DND-41 (cell line): ENCODE results near the gene LACTB.

Experiments
- ATAC-seq: fragments of 200-7000 bp; cut with Tn5 transposase; 3 replicates; pipeline ENCODE4 v1.9.1; 2021; ENCODE audit warnings: low read depth; ENCODE audit not compliant: insufficient read depth
- DNase-seq: peaks from one replicate; pipeline ENCODE4 v3.0.0-alpha.2; 2020
- H2AFZ ChIP-seq: 2 replicates; pipeline ENCODE4 v1.6.0; 2012; ENCODE audit warnings: low read depth, low read length
- H3K27ac ChIP-seq: 2 replicates; pipeline ENCODE4 v1.5.1; 2012; ENCODE audit warnings: low read length, inconsistent platforms
- H3K27me3 ChIP-seq: fragments of 200-600 bp; sonication (generic); 2 replicates; pipeline ENCODE4 v1.6.0; 2012; ENCODE audit warnings: low read length, mild to moderate bottlenecking, inconsistent platforms; ENCODE audit not compliant: insufficient read depth, poor library complexity
- H3K36me3 ChIP-seq: 2 replicates; pipeline ENCODE4 v1.5.1; 2012; ENCODE audit warnings: low read length, inconsistent platforms; ENCODE audit not compliant: insufficient read depth
- H3K4me1 ChIP-seq: 2 replicates; pipeline ENCODE4 v1.5.1; 2012; ENCODE audit warnings: mild to moderate bottlenecking, low read length; ENCODE audit not compliant: insufficient read depth
- H3K4me2 ChIP-seq: 2 replicates; pipeline ENCODE4 v1.6.0; 2012; ENCODE audit warnings: mild to moderate bottlenecking, moderate library complexity, low read length, inconsistent platforms; ENCODE audit not compliant: insufficient read depth
- H3K4me3 ChIP-seq, 2 experiments: fragments of 200-600 bp in 1 of 2; shearing (Covaris generic) in 1 of 2; 2 replicates each; pipeline ENCODE4 v1.5.1; 2012 to 2016; ENCODE audit warnings: inconsistent platforms in 2 of 2, low read length in 2 of 2, mild to moderate bottlenecking in 2 of 2, low read depth in 1 of 2, moderate library complexity in 1 of 2
- H3K79me2 ChIP-seq: 2 replicates; pipeline ENCODE4 v1.6.0; 2012; ENCODE audit warnings: low read length, inconsistent platforms; ENCODE audit not compliant: insufficient read depth
- H3K9ac ChIP-seq: 2 replicates; pipeline ENCODE4 v1.6.0; 2012; ENCODE audit warnings: low read depth, mild to moderate bottlenecking, inconsistent platforms, low read length, moderate library complexity
- H3K9me3 ChIP-seq: 2 replicates; pipeline ENCODE4 v1.5.1; 2012; ENCODE audit warnings: low read length, moderate library complexity, mild to moderate bottlenecking, inconsistent platforms; ENCODE audit not compliant: insufficient read depth, severe bottlenecking
- H4K20me1 ChIP-seq: 2 replicates; pipeline ENCODE4 v1.6.0; 2012; ENCODE audit warnings: low read length; ENCODE audit not compliant: insufficient read depth
- CTCF ChIP-seq: IDR thresholded peaks from 2 replicates; pipeline ENCODE4 v1.5.1; 2012; ENCODE audit warnings: borderline replicate concordance, low read length, moderate library complexity, mild to moderate bottlenecking; ENCODE audit not compliant: poor library complexity, severe bottlenecking; ENCODE audit errors: extremely low read depth
- EZH2 ChIP-seq: IDR thresholded peaks from 3 replicates; pipeline ENCODE4 v1.6.1; 2012; ENCODE audit warnings: borderline replicate concordance, low read depth, mild to moderate bottlenecking, moderate library complexity, low read length, inconsistent platforms; ENCODE audit not compliant: severe bottlenecking

LACTB gene

DNA sequence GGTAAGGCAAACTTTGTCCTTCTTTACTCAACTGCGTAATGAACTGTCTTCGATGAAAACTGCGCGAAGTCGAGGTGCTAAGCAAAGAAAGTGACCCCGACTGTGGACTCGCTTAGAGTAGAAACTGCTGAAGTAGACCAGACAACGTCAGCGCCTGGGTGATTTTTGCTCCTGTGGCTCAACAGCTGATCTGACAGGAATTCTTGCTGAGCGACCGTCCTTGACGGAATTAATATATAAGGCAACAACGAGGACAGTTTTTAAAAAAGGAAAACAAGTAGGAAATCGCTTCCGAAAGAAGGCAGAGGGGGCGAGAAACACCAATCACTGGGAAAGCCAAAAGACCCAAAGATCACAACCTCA, 35.1 kb downstream of the LACTB start:
- H3K27ac ChIP-seq, result peak overlapping the region; percentile 86
- peak overlapping the region; percentile 23 to 82; a peak in 3 of 4 replicates for H3K4me3 ChIP-seq
- H3K4me1 ChIP-seq, result peaks cover 22% of the 10 kb centered on the region
- H3K9ac ChIP-seq, result peak overlapping the region; percentile 78
- H3K27me3 ChIP-seq, result no peaks in the 10 kb centered on the region
- ATAC-seq (no peak), DNase-seq (no peak)
- no peaks in the 10 kb centered on the region for H4K20me1 ChIP-seq
- H3K36me3 ChIP-seq, result peaks cover 3% of the 10 kb centered on the region; the same call in 1 of the 2 replicates
- H3K79me2 ChIP-seq, result peaks cover 13% of the 10 kb centered on the region; the same call in 1 of the 2 replicates
- peak overlapping the region; percentile 91 for H2AFZ ChIP-seq
- peak overlapping the region; percentile 63 for H3K4me2 ChIP-seq
- TF ChIP-seq EZH2 (no peak), CTCF (no peak)
- no peaks in the 10 kb centered on the region for H3K9me3 ChIP-seq

DNA sequence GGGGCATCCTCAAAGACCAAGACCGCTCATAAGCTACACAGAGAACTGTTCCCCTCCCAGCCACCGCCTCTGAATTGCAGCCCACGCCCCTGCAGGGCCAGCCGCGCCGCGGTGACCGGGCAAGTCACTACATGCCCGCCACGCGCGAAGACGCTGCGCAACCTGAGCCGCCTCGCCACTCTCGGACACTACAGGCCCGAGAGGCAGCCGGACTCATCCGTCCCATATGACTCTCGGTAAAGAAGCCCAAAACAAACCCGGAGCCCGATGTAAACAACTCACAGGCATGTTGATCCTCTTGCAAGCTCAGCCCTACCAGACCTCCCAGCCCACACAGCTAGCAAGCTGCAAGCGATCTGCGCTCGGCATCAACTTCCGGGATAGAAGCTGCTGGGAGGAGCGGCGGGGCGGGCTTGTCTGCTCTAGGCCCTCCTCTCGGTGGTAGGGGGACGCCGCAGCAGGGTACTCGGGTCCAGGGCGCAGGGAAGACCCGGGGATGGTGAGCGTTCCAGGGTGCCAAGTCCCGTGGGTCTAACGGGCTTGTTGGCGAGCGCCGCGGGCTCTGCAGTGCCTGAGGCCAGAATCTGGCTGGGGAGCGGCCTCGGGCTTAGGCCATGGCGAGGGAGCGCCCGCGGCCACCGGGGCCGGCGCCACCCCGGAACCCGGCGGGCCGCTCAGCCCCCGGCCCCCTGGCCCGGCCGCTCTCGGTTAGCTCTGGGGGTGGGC, 35.6 kb downstream of the LACTB start, which contains the start of gene RPS27L:
RPS27L (minus strand) TSS at position 360 of the 726 bp plus-strand sequence; CDS start at position 288, 72 bp downstream.
- Histone ChIP-seq H2AFZ (peak within 1 kb of the TSS; percentile 91), H3K36me3 (peaks cover 3% of the 10 kb centered on the region; the same call in 1 of the 2 replicates)
- TF ChIP-seq CTCF (no peak), EZH2 (no peak)

GRCh38 chr15:63157891-63158431, 36.3 kb downstream of the LACTB start:
- TF ChIP-seq EZH2, result no peak
- TF ChIP-seq CTCF, result no peak
- peak overlapping the region; percentile 86 for H3K27ac ChIP-seq
- peaks cover under 1% of the 10 kb centered on the region; the same call in 1 of the 2 replicates for H3K36me3 ChIP-seq
- peaks cover 22% of the 10 kb centered on the region for H3K4me1 ChIP-seq
- DNase-seq (peak; percentile 18), ATAC-seq (0 out of 3 replicates have a peak, but pooled peaks have one; percentile 6)
- no peaks in the 10 kb centered on the region for H3K9me3 ChIP-seq
- peaks cover 13% of the 10 kb centered on the region; the same call in 1 of the 2 replicates for H3K79me2 ChIP-seq
- no peaks in the 10 kb centered on the region for H3K27me3 ChIP-seq
- H2AFZ ChIP-seq, result peak overlapping the region; percentile 91
- H3K4me3 ChIP-seq, result peak overlapping the region; percentile 23 to 82; a peak in 3 of 4 replicates
- no peaks in the 10 kb centered on the region for H4K20me1 ChIP-seq
- H3K9ac ChIP-seq, result peak overlapping the region; percentile 78
- H3K4me2 ChIP-seq, result peak overlapping the region; percentile 63

More for the DNA sequence above, 35.6 kb downstream of the LACTB start, which contains the start of gene RPS27L:
- Histone ChIP-seq H3K4me1 (peaks cover 22% of the 10 kb centered on the region), H3K27ac (peak within 1 kb of the TSS; percentile 86), H3K4me2 (peak within 1 kb of the TSS; percentile 63), H4K20me1 (no peaks in the 10 kb centered on the region), H3K4me3 (peak within 1 kb of the TSS; percentile 23 to 82; a peak in 3 of 4 replicates), H3K9me3 (no peaks in the 10 kb centered on the region), H3K9ac (peak within 1 kb of the TSS; percentile 78), H3K79me2 (peaks cover 13% of the 10 kb centered on the region; the same call in 1 of the 2 replicates), H3K27me3 (no peaks in the 10 kb centered on the region)
- ATAC-seq (peak; percentile 99), DNase-seq (peak; percentile 90)
